OCI-LY1 (cell line): ENCODE data around the gene ARHGDIG.

ENCODE experiments used
- H2AFZ ChIP-seq: fragments of 200-600 bp; sonication (generic), shearing (Covaris generic); 2 replicates; pipeline ENCODE4 v1.6.0; 2014; ENCODE audit warnings: antibody characterized with exemption, mild to moderate bottlenecking, low read length
- H3F3A ChIP-seq: fragments of 200-600 bp; sonication (generic), shearing (Covaris generic); 2 replicates; pipeline ENCODE4 v1.6.0; 2014; ENCODE audit warnings: mild to moderate bottlenecking, antibody characterized with exemption, low read length, moderate library complexity; ENCODE audit not compliant: insufficient read depth
- H3K27ac ChIP-seq: fragments of 200-600 bp; sonication (generic); 2 replicates; pipeline ENCODE4 v1.5.1; 2014; ENCODE audit warnings: low read length, mixed run types, mild to moderate bottlenecking, low read depth; ENCODE audit not compliant: poor library complexity, severe bottlenecking
- H3K27me3 ChIP-seq: fragments of 200-600 bp; sonication (generic); 2 replicates; pipeline ENCODE4 v1.6.0; 2014; ENCODE audit warnings: antibody characterized with exemption, mild to moderate bottlenecking, low read length, moderate library complexity; ENCODE audit not compliant: insufficient read depth
- H3K36me3 ChIP-seq: fragments of 200-600 bp; sonication (generic); 2 replicates; pipeline ENCODE4 v1.6.1; 2014; ENCODE audit warnings: mild to moderate bottlenecking, antibody characterized with exemption, low read length, moderate library complexity, mixed read lengths; ENCODE audit not compliant: insufficient read depth
- H3K4me1 ChIP-seq: fragments of 200-600 bp; sonication (generic); 2 replicates; pipeline ENCODE4 v1.5.1; 2014; ENCODE audit warnings: mild to moderate bottlenecking, low read length, moderate library complexity; ENCODE audit not compliant: insufficient read depth, severe bottlenecking
- H3K4me2 ChIP-seq: fragments of 200-600 bp; sonication (generic), shearing (Covaris generic); 2 replicates; pipeline ENCODE4 v1.6.1; 2014; ENCODE audit warnings: low read length
- H3K4me3 ChIP-seq: fragments of 200-600 bp; sonication (generic); 2 replicates; pipeline ENCODE4 v1.5.1; 2014; ENCODE audit warnings: low read length, low read depth, mild to moderate bottlenecking, mixed read lengths; ENCODE audit not compliant: poor library complexity, severe bottlenecking
- H3K79me2 ChIP-seq: fragments of 200-600 bp; shearing (Covaris generic); 2 replicates; pipeline ENCODE4 v1.6.1; 2016; ENCODE audit warnings: mixed run types, low read length, mixed read lengths; ENCODE audit not compliant: insufficient read depth
- H3K9ac ChIP-seq: fragments of 200-600 bp; sonication (generic), shearing (Covaris generic); 2 replicates; pipeline ENCODE4 v1.6.1; 2014; ENCODE audit warnings: mild to moderate bottlenecking, low read length, mixed read lengths
- H3K9me2 ChIP-seq: fragments of 200-600 bp; sonication (generic), shearing (Covaris generic); 2 replicates; pipeline ENCODE4 v1.6.1; 2014; ENCODE audit warnings: low read depth, mild to moderate bottlenecking, low read length, mixed read lengths
- H3K9me3 ChIP-seq: fragments of 200-600 bp; shearing (Covaris generic); 2 replicates; pipeline ENCODE4 v1.6.1; 2014; ENCODE audit warnings: low read length, mixed read lengths
- H4K20me1 ChIP-seq: fragments of 200-600 bp; sonication (generic), shearing (Covaris generic); 2 replicates; pipeline ENCODE4 v1.6.0; 2016; ENCODE audit warnings: mild to moderate bottlenecking, low read length; ENCODE audit not compliant: insufficient read depth
- EZH2 ChIP-seq: fragments of 200-600 bp; sonication (generic), shearing (Covaris generic); IDR thresholded peaks from 2 replicates; pipeline ENCODE4 v1.8.0; 2017; ENCODE audit warnings: borderline replicate concordance, mixed run types, mild to moderate bottlenecking, antibody characterized with exemption, low read length, moderate library complexity, mixed read lengths
- TF ChIP-seq, protein P1 (sequence below): fragments of 200-600 bp; sonication (generic), shearing (Covaris generic); IDR thresholded peaks from 2 replicates; pipeline ENCODE4 v1.5.1; 2017; ENCODE audit warnings: mild to moderate bottlenecking, antibody characterized with exemption, low read length, moderate library complexity, mixed read lengths

The ARHGDIG gene

GRCh38 chr16:307691-308312 lies 27.4 kb downstream of the ARHGDIG start:
- no peak overlapping the region for H3K4me2 ChIP-seq
- H3K36me3 ChIP-seq = peaks cover 22% of the 10 kb centered on the region; the same call in 1 of the 2 replicates
- no peaks in the 10 kb centered on the region for H3K9me2 ChIP-seq
- H3F3A ChIP-seq = no peaks in the 10 kb centered on the region
- no peaks in the 10 kb centered on the region for H3K27me3 ChIP-seq
- H3K4me3 ChIP-seq = no peak overlapping the region
- TF ChIP-seq, protein P1, sequence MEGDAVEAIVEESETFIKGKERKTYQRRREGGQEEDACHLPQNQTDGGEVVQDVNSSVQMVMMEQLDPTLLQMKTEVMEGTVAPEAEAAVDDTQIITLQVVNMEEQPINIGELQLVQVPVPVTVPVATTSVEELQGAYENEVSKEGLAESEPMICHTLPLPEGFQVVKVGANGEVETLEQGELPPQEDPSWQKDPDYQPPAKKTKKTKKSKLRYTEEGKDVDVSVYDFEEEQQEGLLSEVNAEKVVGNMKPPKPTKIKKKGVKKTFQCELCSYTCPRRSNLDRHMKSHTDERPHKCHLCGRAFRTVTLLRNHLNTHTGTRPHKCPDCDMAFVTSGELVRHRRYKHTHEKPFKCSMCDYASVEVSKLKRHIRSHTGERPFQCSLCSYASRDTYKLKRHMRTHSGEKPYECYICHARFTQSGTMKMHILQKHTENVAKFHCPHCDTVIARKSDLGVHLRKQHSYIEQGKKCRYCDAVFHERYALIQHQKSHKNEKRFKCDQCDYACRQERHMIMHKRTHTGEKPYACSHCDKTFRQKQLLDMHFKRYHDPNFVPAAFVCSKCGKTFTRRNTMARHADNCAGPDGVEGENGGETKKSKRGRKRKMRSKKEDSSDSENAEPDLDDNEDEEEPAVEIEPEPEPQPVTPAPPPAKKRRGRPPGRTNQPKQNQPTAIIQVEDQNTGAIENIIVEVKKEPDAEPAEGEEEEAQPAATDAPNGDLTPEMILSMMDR = no peak
- TF ChIP-seq EZH2 = no peak
- no peak overlapping the region for H3K9ac ChIP-seq
- H3K79me2 ChIP-seq = no peaks in the 10 kb centered on the region
- peaks cover 21% of the 10 kb centered on the region for H3K4me1 ChIP-seq
- no peaks in the 10 kb centered on the region for H4K20me1 ChIP-seq
- no peak overlapping the region for H2AFZ ChIP-seq
- H3K27ac ChIP-seq = peak overlapping the region; percentile 73
- no peaks in the 10 kb centered on the region for H3K9me3 ChIP-seq

DNA sequence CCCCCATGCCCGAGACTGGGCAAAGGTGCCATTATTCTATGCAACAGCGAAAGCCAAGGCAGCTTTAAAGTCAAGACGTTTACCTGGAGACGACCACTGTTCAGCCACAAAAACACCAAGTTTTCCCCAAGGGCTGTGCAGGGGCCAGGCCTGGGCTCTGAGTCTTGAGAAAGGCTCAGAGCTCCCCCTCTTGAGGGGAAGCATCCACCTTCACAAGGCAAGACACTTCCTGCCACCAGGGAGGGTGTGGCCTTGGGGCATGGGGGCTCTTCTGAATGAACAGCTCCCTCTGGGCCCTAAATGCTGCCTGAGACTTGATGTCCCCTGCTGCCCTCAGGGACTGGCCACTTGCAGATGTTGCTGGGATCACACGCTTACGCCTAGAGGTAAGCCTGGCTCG lies 29.1 kb downstream of the ARHGDIG start:
- Histone ChIP-seq H2AFZ (no peak overlapping the region), H3K36me3 (peaks cover 38% of the 10 kb centered on the region; the same call in 1 of the 2 replicates), H3K9me2 (no peaks in the 10 kb centered on the region), H3K27ac (peak overlapping the region; percentile 73), H3K4me2 (no peak overlapping the region; the same call in 1 of the 2 replicates), H3K4me1 (peaks cover 21% of the 10 kb centered on the region), H3K27me3 (no peaks in the 10 kb centered on the region), H3K9ac (no peak overlapping the region), H3K79me2 (no peaks in the 10 kb centered on the region), H3K4me3 (no peak overlapping the region), H3K9me3 (no peaks in the 10 kb centered on the region), H3F3A (no peaks in the 10 kb centered on the region), H4K20me1 (no peaks in the 10 kb centered on the region)
- TF ChIP-seq, protein P1 = peak; percentile 29; the same call in 1 of the 2 replicates
- TF ChIP-seq EZH2 = no peak

DNA sequence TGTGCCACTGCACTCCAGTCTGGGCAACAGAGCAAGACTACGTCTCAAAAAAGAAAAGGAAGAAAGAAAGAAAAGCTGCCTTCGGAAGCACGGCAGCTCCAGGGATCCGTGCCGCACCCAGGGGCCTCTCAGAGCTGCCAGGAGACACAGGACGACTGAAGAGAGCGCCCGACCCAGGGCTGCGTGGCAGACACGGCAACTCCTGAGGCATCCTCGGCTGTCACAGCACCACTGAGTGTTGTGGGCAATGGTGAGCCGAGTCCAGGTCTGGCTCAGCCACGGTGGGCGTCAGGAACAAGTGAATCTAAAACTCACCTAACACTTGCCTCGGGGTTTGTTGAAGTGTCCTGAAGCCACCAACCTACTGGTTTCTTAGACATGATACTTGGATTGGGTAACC lies 31.3 kb downstream of the ARHGDIG start:
- Histone ChIP-seq H3K9ac (no peak overlapping the region), H2AFZ (no peak overlapping the region), H3F3A (no peaks in the 10 kb centered on the region), H3K36me3 (peaks cover 32% of the 10 kb centered on the region; the same call in 1 of the 2 replicates), H3K9me3 (no peaks in the 10 kb centered on the region), H3K27ac (no peak overlapping the region), H3K27me3 (no peaks in the 10 kb centered on the region), H3K9me2 (no peaks in the 10 kb centered on the region), H3K4me1 (peaks cover 21% of the 10 kb centered on the region), H4K20me1 (no peaks in the 10 kb centered on the region), H3K4me2 (no peak overlapping the region), H3K4me3 (no peak overlapping the region), H3K79me2 (no peaks in the 10 kb centered on the region)
- no peak for TF ChIP-seq EZH2
- TF ChIP-seq, protein P1 = no peak
